CD4-positive, CD25-positive, alpha-beta regulatory T cell (primary cell): Measurements from ENCODE around the gene NDC1. TPM values are rescaled to one million over a fixed set of nuclear protein-coding genes. Genes with fewer than 3 reads are reported as not detected.
A peak's percentile ranks its signal among the peaks of the same experiment; 100 is the strongest.
"Not testable (repeated sequence)": the region's sequence is repeated elsewhere in the genome, so short reads cannot be mapped to it uniquely, and the experiment has no call there.

ENCODE experiments used
- ATAC-seq, 2 donors: fragments of 150-1000 bp; cut with Tn5 transposase; one replicate each; pipeline ENCODE4 v1.10.0; 2021; ENCODE audit warnings: low read depth in 2 of 2, moderate number of reproducible peaks in 2 of 2, moderate library complexity in 1 of 2
- DNase-seq, 3 donors: peaks; one replicate each; pipeline versions ENCODE4 v3.0.0 to v3.0.0-alpha.2; 2012 to 2022; ENCODE audit warnings: mixed read lengths in 1 of 3
- H3K27ac ChIP-seq: one replicate; pipeline ENCODE4 v1.7.0; 2013; ENCODE audit warnings: mild to moderate bottlenecking, low read length; ENCODE audit not compliant: insufficient read depth, poor library complexity, severe bottlenecking
- H3K27me3 ChIP-seq: one replicate; pipeline ENCODE4 v1.7.0; 2013; ENCODE audit warnings: low read length; ENCODE audit not compliant: control insufficient read depth, insufficient read depth
- H3K36me3 ChIP-seq: one replicate; pipeline ENCODE4 v1.7.0; 2013; ENCODE audit warnings: mild to moderate bottlenecking, low read length, moderate library complexity; ENCODE audit not compliant: control insufficient read depth, insufficient read depth
- H3K4me1 ChIP-seq: 2 replicates; pipeline ENCODE4 v1.7.0; 2013; ENCODE audit warnings: mild to moderate bottlenecking, low read length; ENCODE audit not compliant: insufficient read depth, control insufficient read depth, poor library complexity, severe bottlenecking
- H3K4me3 ChIP-seq: one replicate; pipeline ENCODE4 v1.7.0; 2013; ENCODE audit warnings: low read depth, mild to moderate bottlenecking, low read length, moderate library complexity
- H3K9me3 ChIP-seq, 2 experiments: 1 replicate in 1 of 2; 2 replicates in 1 of 2; pipeline ENCODE4 v1.7.0; 2013; ENCODE audit warnings: low read length in 2 of 2, mild to moderate bottlenecking in 1 of 2, moderate library complexity in 1 of 2; ENCODE audit not compliant: control insufficient read depth in 2 of 2
- H3K27ac Mint-ChIP-seq, 3 donors: one replicate each; pipeline ENCODE4 v1.8.0; 2020 to 2022; ENCODE audit warnings: mild to moderate bottlenecking in 3 of 3, mixed read lengths in 3 of 3, moderate library complexity in 2 of 3
- H3K27me3 Mint-ChIP-seq: one replicate; pipeline ENCODE4 v1.8.0; 2022; ENCODE audit warnings: mild to moderate bottlenecking, mixed read lengths
- H3K36me3 Mint-ChIP-seq: one replicate; pipeline ENCODE4 v1.8.0; 2020; ENCODE audit warnings: mixed read lengths
- H3K4me1 Mint-ChIP-seq, 4 donors: one replicate each; pipeline ENCODE4 v1.8.0; 2020 to 2022; ENCODE audit warnings: mixed read lengths in 4 of 4, mild to moderate bottlenecking in 1 of 4
- H3K4me3 Mint-ChIP-seq, 4 donors: one replicate each; pipeline ENCODE4 v1.8.0; 2020 to 2022; ENCODE audit warnings: mild to moderate bottlenecking in 4 of 4, mixed read lengths in 4 of 4, moderate library complexity in 3 of 4
- H3K9me3 Mint-ChIP-seq, 7 donors: one replicate each; pipeline ENCODE4 v1.8.0; 2020 to 2022; ENCODE audit warnings: mixed read lengths in 7 of 7, mild to moderate bottlenecking in 3 of 7, moderate library complexity in 2 of 7
- polyA plus RNA-seq, 4 donors: library from polyadenylated mRNA; unstranded; fragments of 300-500 nt; fragmentation: Illumina TruSeq; gene quantifications; one replicate each; pipeline ENCODE4 v1.2.3, GENCODE V29; 2021
- total RNA-seq: library from RNA; stranded (reverse); gene quantifications from one replicate; pipeline ENCODE4 v1.2.3, GENCODE V29; 2022

The NDC1 gene
- total and polyA plus RNA-seq, 5 donors from 2014 or later, result 3.3 to 6.4 (median 4.8) TPM

GRCh38 chr1:53825306-53825705 lies 12.8 kb downstream of the NDC1 start:
- Histone ChIP-seq H3K27ac (no peak overlapping the region), H3K4me3 (no peak overlapping the region), H3K36me3 (peaks cover 41% of the 10 kb centered on the region), H3K27me3 (no peaks in the 10 kb centered on the region), H3K4me1 (no peaks in the 10 kb centered on the region), H3K9me3 (no peaks in the 10 kb centered on the region)
- no peaks in the 10 kb centered on the region for H3K27me3 Mint-ChIP-seq
- no peak for DNase-seq
- no peak for ATAC-seq
- H3K9me3 Mint-ChIP-seq, result no peaks in the 10 kb centered on the region
- H3K4me1 Mint-ChIP-seq, result peaks cover 0 to 5% (median 4%) of the 10 kb centered on the region in 4 donors
- H3K27ac Mint-ChIP-seq, result no peak overlapping the region
- no peak overlapping the region for H3K4me3 Mint-ChIP-seq
- peaks cover 34% of the 10 kb centered on the region for H3K36me3 Mint-ChIP-seq

DNA sequence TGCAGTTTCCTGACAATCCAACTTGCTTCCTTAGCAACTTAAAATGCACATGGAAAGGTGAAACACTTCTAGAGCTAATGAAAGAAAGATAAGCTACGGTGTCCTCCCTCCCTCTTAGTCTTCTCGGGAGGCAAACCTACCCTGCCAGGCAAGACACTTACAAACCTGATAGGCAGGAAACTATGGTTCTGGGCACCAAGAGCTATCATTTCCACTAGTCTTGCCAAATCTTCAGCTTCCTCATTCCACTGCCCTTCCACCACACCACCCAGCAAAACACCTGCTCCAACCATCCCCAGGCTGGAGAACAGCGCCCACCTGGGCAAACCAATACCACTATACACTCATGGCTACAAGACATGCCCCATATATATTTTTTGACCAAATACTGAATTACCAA lies 15.2 kb downstream of the NDC1 start:
- Mint-ChIP-seq H3K4me3 (no peak overlapping the region), H3K27ac (peak overlapping the region in 1 of 3 donors; percentile 49), H3K9me3 (no peaks in the 10 kb centered on the region), H3K27me3 (no peaks in the 10 kb centered on the region), H3K36me3 (peaks cover 38% of the 10 kb centered on the region), H3K4me1 (peaks cover 4 to 7% (median 5%) of the 10 kb centered on the region in 4 donors)
- Histone ChIP-seq H3K27ac (no peak overlapping the region), H3K27me3 (no peaks in the 10 kb centered on the region), H3K9me3 (no peaks in the 10 kb centered on the region), H3K4me3 (no peak overlapping the region), H3K4me1 (no peaks in the 10 kb centered on the region), H3K36me3 (peaks cover 44% of the 10 kb centered on the region)
- ATAC-seq (no peak), DNase-seq (no peak)

DNA sequence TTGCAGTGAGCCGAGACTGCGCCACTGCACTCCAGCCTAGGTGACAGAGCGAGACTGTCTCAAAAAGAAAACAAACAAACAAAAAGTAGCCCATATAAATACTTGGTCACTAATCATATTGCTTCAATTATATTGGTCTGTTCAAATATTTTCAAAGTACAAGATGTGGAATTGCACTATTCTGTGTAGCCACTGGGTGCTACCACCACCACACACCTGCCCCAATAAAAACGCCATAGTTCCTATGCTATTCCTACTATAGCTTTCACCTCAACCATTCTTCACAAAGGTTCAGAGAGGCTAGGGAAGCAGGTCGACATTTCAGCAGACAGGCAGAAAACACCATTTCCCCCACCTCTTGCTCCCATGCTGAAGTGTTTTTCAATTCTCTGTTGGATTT lies 16.7 kb downstream of the NDC1 start:
- H3K4me3 Mint-ChIP-seq, result no peak overlapping the region
- peaks cover 46% of the 10 kb centered on the region for H3K36me3 ChIP-seq
- no peaks in the 10 kb centered on the region for H3K9me3 Mint-ChIP-seq
- peaks cover 0 to 9% (median 6%) of the 10 kb centered on the region in 4 donors for H3K4me1 Mint-ChIP-seq
- ATAC-seq, result no peak
- no peaks in the 10 kb centered on the region for H3K27me3 ChIP-seq
- no peak for DNase-seq
- no peaks in the 10 kb centered on the region for H3K4me1 ChIP-seq
- no peak overlapping the region for H3K27ac ChIP-seq
- H3K9me3 ChIP-seq, result no peaks in the 10 kb centered on the region
- no peaks in the 10 kb centered on the region for H3K27me3 Mint-ChIP-seq
- H3K4me3 ChIP-seq, result no peak overlapping the region
- peaks cover 45% of the 10 kb centered on the region for H3K36me3 Mint-ChIP-seq
- H3K27ac Mint-ChIP-seq, result no peak overlapping the region

- Histone ChIP-seq H3K27me3 (no peaks in the 10 kb centered on the region), H3K4me3 (no peak overlapping the region), H3K4me1 (no peaks in the 10 kb centered on the region), H3K9me3 (no peaks in the 10 kb centered on the region), H3K36me3 (peaks cover 34% of the 10 kb centered on the region), H3K27ac (no peak overlapping the region)
- Mint-ChIP-seq H3K36me3 (peaks cover 51% of the 10 kb centered on the region), H3K4me3 (no peak overlapping the region), H3K27ac (peak overlapping the region in 1 of 3 donors; percentile 15), H3K27me3 (no peaks in the 10 kb centered on the region), H3K4me1 (peaks cover 11 to 13% (median 11%) of the 10 kb centered on the region in 4 donors), H3K9me3 (no peaks in the 10 kb centered on the region)
- no peak for DNase-seq
- ATAC-seq, result no peak
Observed at GRCh38 chr1:53819387-53819786, 18.7 kb downstream of the NDC1 start.

GRCh38 chr1:53816584-53816983 lies 21.5 kb downstream of the NDC1 start:
- not testable (repeated sequence) for H3K27me3 ChIP-seq, H3K9me3 Mint-ChIP-seq, H3K27ac Mint-ChIP-seq, H3K27ac ChIP-seq, ATAC-seq, H3K4me3 ChIP-seq, DNase-seq, H3K4me1 ChIP-seq, H3K9me3 ChIP-seq, H3K27me3 Mint-ChIP-seq, H3K4me3 Mint-ChIP-seq
- peaks cover 16% of the 10 kb centered on the region for H3K36me3 ChIP-seq
- Mint-ChIP-seq H3K4me1 (peaks cover 12 to 19% (median 14%) of the 10 kb centered on the region in 4 donors), H3K36me3 (peaks cover 65% of the 10 kb centered on the region)

GRCh38 chr1:53815484-53815883 lies 22.6 kb downstream of the NDC1 start:
- peaks cover 73% of the 10 kb centered on the region for H3K36me3 Mint-ChIP-seq
- not testable (repeated sequence) for H3K4me1 ChIP-seq, H3K27me3 ChIP-seq, DNase-seq, H3K4me3 Mint-ChIP-seq, ATAC-seq, H3K27ac ChIP-seq, H3K9me3 ChIP-seq, H3K27me3 Mint-ChIP-seq, H3K4me3 ChIP-seq, H3K9me3 Mint-ChIP-seq
- peaks cover 12 to 21% (median 14%) of the 10 kb centered on the region in 4 donors for H3K4me1 Mint-ChIP-seq
- peak overlapping the region in 2 of 3 donors; percentile 3 to 13 for H3K27ac Mint-ChIP-seq
- H3K36me3 ChIP-seq, result peaks cover 12% of the 10 kb centered on the region

- Mint-ChIP-seq H3K27ac (no peak overlapping the region), H3K36me3 (peaks cover 81% of the 10 kb centered on the region), H3K27me3 (no peaks in the 10 kb centered on the region), H3K4me1 (peaks cover 7 to 19% (median 11%) of the 10 kb centered on the region in 4 donors), H3K9me3 (no peaks in the 10 kb centered on the region), H3K4me3 (no peak overlapping the region)
- DNase-seq (peak in 1 of 3 donors; percentile 21), ATAC-seq (no peak)
- Histone ChIP-seq H3K4me3 (no peak overlapping the region), H3K9me3 (no peaks in the 10 kb centered on the region), H3K4me1 (no peaks in the 10 kb centered on the region), H3K27ac (no peak overlapping the region), H3K36me3 (peaks cover 18% of the 10 kb centered on the region), H3K27me3 (no peaks in the 10 kb centered on the region)
Observed at GRCh38 chr1:53811414-53811851, 26.7 kb downstream of the NDC1 start.

DNA sequence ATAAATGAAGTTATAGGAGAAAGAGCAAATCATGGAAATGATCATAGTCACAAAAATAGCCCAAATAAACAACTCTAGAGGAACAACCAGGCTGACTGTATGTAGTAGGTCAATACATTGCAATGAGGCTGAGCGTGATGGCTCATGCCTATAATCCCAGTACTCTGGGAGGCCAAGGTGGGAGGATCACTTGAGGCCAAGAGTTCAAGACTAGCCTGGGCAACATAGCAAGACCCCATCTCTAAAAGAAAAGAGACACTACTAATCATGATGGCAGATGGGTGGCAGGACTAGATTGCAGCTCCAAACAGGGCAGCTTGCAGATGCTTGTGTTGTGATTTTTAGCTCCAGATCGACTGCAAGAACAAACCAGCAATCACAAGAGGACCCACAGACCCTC lies 27.6 kb downstream of the NDC1 start:
- Histone ChIP-seq H3K4me3 (no peak overlapping the region), H3K4me1 (no peaks in the 10 kb centered on the region), H3K9me3 (no peaks in the 10 kb centered on the region), H3K27ac (no peak overlapping the region), H3K27me3 (no peaks in the 10 kb centered on the region), H3K36me3 (peaks cover 23% of the 10 kb centered on the region)
- Mint-ChIP-seq H3K36me3 (peaks cover 73% of the 10 kb centered on the region), H3K27me3 (no peaks in the 10 kb centered on the region), H3K27ac (peak overlapping the region in 1 of 3 donors; percentile 74), H3K4me3 (no peak overlapping the region), H3K9me3 (no peaks in the 10 kb centered on the region), H3K4me1 (peaks cover 7 to 16% (median 9%) of the 10 kb centered on the region in 4 donors)
- ATAC-seq (no peak), DNase-seq (no peak)
